ENCODE results near the gene PRICKLE1. TPM values are rescaled to one million over a fixed set of nuclear protein-coding genes. Genes with fewer than 3 reads are reported as not detected.

PRICKLE1 gene
- total RNA-seq, 2 donors from 2014 or later: 3.6 to 4.7 TPM

DNA sequence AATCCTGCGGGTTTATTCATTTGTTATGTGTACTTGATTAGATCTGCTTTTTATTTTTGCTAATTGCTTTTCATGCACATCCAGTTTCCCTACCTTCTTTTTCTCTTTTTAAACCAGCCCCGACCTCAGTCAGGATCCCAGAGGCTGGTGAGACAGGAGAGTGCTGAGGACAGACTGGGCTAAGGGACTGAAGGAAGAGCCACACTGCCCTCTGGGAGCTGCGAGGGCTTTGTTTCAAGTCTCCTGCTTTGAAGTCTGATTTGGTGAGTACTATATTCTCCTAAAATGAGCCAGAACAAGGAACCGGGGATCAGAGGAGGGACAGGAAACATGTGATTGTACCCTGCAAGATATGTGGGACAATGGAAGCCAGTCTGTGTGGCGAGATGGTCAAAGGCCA, 23.9 kb downstream of the PRICKLE1 start:
- DNase-seq: no peak
- intact Hi-C loops (cut with DNase I): no loop called here
- Histone ChIP-seq H3K4me3 (no peak overlapping the region), H3K27me3 (no peaks in the 10 kb centered on the region), H3K4me1 (peaks cover 19% of the 10 kb centered on the region), H3K9me3 (no peaks in the 10 kb centered on the region), H3K36me3 (replicated peaks in 1 of 2; ENCODE audit: insufficient read depth in 1 of 2, low read depth in 2 of 2) (no peaks in the 10 kb centered on the region), H3K27ac (no peak overlapping the region)
- TF ChIP-seq POLR2A (IDR thresholded peaks at IDR 0.05): no peak
- TF ChIP-seq, protein P1, sequence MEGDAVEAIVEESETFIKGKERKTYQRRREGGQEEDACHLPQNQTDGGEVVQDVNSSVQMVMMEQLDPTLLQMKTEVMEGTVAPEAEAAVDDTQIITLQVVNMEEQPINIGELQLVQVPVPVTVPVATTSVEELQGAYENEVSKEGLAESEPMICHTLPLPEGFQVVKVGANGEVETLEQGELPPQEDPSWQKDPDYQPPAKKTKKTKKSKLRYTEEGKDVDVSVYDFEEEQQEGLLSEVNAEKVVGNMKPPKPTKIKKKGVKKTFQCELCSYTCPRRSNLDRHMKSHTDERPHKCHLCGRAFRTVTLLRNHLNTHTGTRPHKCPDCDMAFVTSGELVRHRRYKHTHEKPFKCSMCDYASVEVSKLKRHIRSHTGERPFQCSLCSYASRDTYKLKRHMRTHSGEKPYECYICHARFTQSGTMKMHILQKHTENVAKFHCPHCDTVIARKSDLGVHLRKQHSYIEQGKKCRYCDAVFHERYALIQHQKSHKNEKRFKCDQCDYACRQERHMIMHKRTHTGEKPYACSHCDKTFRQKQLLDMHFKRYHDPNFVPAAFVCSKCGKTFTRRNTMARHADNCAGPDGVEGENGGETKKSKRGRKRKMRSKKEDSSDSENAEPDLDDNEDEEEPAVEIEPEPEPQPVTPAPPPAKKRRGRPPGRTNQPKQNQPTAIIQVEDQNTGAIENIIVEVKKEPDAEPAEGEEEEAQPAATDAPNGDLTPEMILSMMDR (IDR thresholded peaks at IDR 0.05): no peak
- 67 to 72% methylated on average over 5 of the region's 5 CpGs for WGBS, 2 donors
- no peak for ATAC-seq

- Histone ChIP-seq H3K4me1 (peaks cover 14% of the 10 kb centered on the region), H3K9me3 (no peaks in the 10 kb centered on the region), H3K27me3 (no peaks in the 10 kb centered on the region), H3K36me3 (replicated peaks in 1 of 2; ENCODE audit: insufficient read depth in 1 of 2, low read depth in 2 of 2) (no peaks in the 10 kb centered on the region), H3K27ac (no peak overlapping the region), H3K4me3 (no peak overlapping the region)
- ATAC-seq (no peak), DNase-seq (no peak)
- intact Hi-C loops (cut with DNase I): no loop called here
- 63 to 64% methylated on average over 2 of the region's 2 CpGs for WGBS, 2 donors
- TF ChIP-seq POLR2A (IDR thresholded peaks at IDR 0.05): no peak
- TF ChIP-seq, protein P1 (IDR thresholded peaks at IDR 0.05): no peak
These were observed 24.6 kb downstream of the PRICKLE1 start for GRCh38 chr12:42564996-42565395.

GRCh38 chr12:42564556-42564955, 25.0 kb downstream of the PRICKLE1 start:
- WGBS, 2 donors: 79 to 87% methylated on average over 3 of the region's 3 CpGs
- Histone ChIP-seq H3K27ac (no peak overlapping the region), H3K27me3 (no peaks in the 10 kb centered on the region), H3K4me3 (no peak overlapping the region), H3K36me3 (replicated peaks in 1 of 2; ENCODE audit: insufficient read depth in 1 of 2, low read depth in 2 of 2) (no peaks in the 10 kb centered on the region), H3K9me3 (no peaks in the 10 kb centered on the region), H3K4me1 (peaks cover 9% of the 10 kb centered on the region)
- DNase-seq (no peak), ATAC-seq (no peak)
- intact Hi-C loops (cut with DNase I): no loop called here
- TF ChIP-seq POLR2A (IDR thresholded peaks at IDR 0.05): no peak
- TF ChIP-seq, protein P1 (IDR thresholded peaks at IDR 0.05): no peak

DNA sequence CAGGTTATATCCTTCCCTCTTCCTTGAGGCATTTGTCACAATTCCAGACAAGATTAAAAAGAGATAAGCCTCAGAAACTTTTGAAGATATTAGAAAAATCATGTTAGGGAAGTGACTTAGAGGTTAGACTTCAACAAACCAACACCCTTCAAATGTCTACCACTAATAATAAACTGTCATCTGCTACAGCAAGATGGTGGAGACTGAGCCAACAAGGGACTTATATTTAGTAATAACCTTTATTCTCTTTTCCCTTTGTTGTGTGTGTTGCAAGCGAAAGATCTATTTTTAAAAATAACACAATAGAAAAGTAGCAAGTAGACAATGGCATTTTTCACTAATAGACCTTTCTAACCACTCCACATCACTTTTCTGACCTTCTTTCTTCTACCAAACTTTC, 28.6 kb downstream of the PRICKLE1 start:
- TF ChIP-seq, protein P1 (IDR thresholded peaks at IDR 0.05): no peak
- TF ChIP-seq POLR2A (IDR thresholded peaks at IDR 0.05): no peak
- Histone ChIP-seq H3K4me1 (peaks cover 16% of the 10 kb centered on the region), H3K27ac (no peak overlapping the region), H3K9me3 (no peaks in the 10 kb centered on the region), H3K4me3 (no peak overlapping the region), H3K27me3 (no peaks in the 10 kb centered on the region), H3K36me3 (replicated peaks in 1 of 2; ENCODE audit: insufficient read depth in 1 of 2, low read depth in 2 of 2) (no peaks in the 10 kb centered on the region)
- intact Hi-C loops (cut with DNase I): no loop called here
- WGBS, 2 donors: 92 to 97% methylated on average over 1 of the region's 1 CpG
- ATAC-seq (no peak), DNase-seq (no peak)

DNA sequence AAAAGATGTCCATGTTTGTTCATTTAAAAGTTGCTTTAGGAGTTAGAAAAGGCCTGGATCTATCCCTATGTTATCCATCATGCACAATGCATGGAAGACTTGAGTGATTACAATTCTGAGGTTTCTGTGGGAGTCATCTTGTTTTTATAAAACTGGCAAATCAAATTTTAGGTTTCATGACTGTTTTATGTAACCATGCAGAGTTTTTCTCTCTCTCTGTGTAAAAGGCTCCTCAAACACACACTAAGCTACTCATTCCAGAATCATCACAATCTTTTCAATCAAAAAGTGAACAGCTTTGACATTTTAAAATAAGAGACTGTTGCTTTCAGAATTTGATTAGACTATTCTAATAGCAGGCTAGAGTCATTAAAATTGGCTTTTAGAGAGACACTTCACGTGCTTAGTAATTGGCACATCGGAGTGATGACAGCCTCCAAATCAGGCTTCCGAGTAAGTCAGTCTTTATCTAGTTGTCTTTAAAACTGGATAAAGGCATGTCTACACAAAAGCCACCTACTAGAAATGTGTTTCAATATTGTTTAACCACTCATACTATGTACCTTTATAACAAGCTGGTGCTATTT, 31.9 kb downstream of the PRICKLE1 start:
- 58 to 64% methylated on average over 3 of the region's 3 CpGs for WGBS, 2 donors
- Histone ChIP-seq H3K36me3 (replicated peaks in 1 of 2; ENCODE audit: insufficient read depth in 1 of 2, low read depth in 2 of 2) (no peaks in the 10 kb centered on the region), H3K4me1 (peaks cover 16% of the 10 kb centered on the region), H3K9me3 (no peaks in the 10 kb centered on the region), H3K27me3 (no peaks in the 10 kb centered on the region), H3K27ac (no peak overlapping the region), H3K4me3 (no peak overlapping the region)
- ATAC-seq (no peak), DNase-seq (no peak)
- TF ChIP-seq POLR2A (IDR thresholded peaks at IDR 0.05): no peak
- TF ChIP-seq, protein P1 (IDR thresholded peaks at IDR 0.05): no peak
- intact Hi-C loops (cut with DNase I): no loop called here

All from body of pancreas (tissue), 4 donors.